Breast epithelium (tissue), 4 donors: Measurements from ENCODE around the gene PBRM1. TPM values are rescaled to one million over a fixed set of nuclear protein-coding genes. Genes with fewer than 3 reads are reported as not detected.
A peak's percentile ranks its signal among the peaks of the same experiment; 100 is the strongest.

Experiments used
- DNase-seq, 2 donors: peaks; one replicate each; pipeline ENCODE4 v3.0.0-alpha.2; 2019; ENCODE audit warnings: low spot score in 2 of 2
- H3K27ac ChIP-seq, 2 donors: fragments of 200-600 bp; sonication (generic) in 1 of 2; one replicate each; pipeline ENCODE4 v1.5.1; 2016 to 2019; ENCODE audit warnings: mild to moderate bottlenecking in 1 of 2
- H3K27me3 ChIP-seq, 2 donors: fragments of 200-600 bp; sonication (generic) in 1 of 2; one replicate each; pipeline versions ENCODE4 v1.5.1 to v1.6.0; 2017 to 2019; ENCODE audit warnings: control low read depth in 1 of 2, mild to moderate bottlenecking in 1 of 2
- H3K36me3 ChIP-seq: fragments of 200-600 bp; one replicate; pipeline ENCODE4 v1.5.1; 2019
- H3K4me1 ChIP-seq, 2 donors: fragments of 200-600 bp; sonication (generic); one replicate each; pipeline ENCODE4 v1.5.1; 2016 to 2019; ENCODE audit warnings: control low read depth in 1 of 2
- H3K4me3 ChIP-seq, 3 donors: fragments of 200-600 bp; sonication (generic); 1 replicate in 2 of 3; 2 replicates in 1 of 3; pipeline ENCODE4 v1.5.1; 2016 to 2019; ENCODE audit warnings: mild to moderate bottlenecking in 3 of 3, moderate library complexity in 2 of 3
- H3K9me3 ChIP-seq, 2 donors: fragments of 200-600 bp; sonication (generic) in 1 of 2; one replicate each; pipeline ENCODE4 v1.5.1; 2016 to 2019; ENCODE audit warnings: control low read depth in 1 of 2
- CTCF ChIP-seq, 3 donors: fragments of 450-650 bp; IDR thresholded peaks; one replicate each; pipeline ENCODE4 v1.5.1; 2016 to 2017; ENCODE audit warnings: antibody characterized with exemption in 3 of 3, mild to moderate bottlenecking in 3 of 3, moderate library complexity in 3 of 3
- POLR2A ChIP-seq: fragments of 450-650 bp; IDR thresholded peaks from one replicate; pipeline ENCODE4 v1.6.1; 2016; ENCODE audit warnings: antibody characterized with exemption, mild to moderate bottlenecking, moderate library complexity
- POLR2AphosphoS5 ChIP-seq, 3 donors: sonication (generic); formaldehyde crosslinking; IDR thresholded peaks; one replicate each; pipeline ENCODE4 v1.6.1; 2017; ENCODE audit warnings: antibody characterized with exemption in 3 of 3
- intact Hi-C: fragments of 100-400 bp; cut with DNase I; formaldehyde crosslinking; loops from one replicate; pipeline ENCODE4 v1.15.1; 2023; ENCODE audit warnings: low total_unique reads
- total RNA-seq, 3 donors: library from RNA; depleted of rRNA; stranded (reverse); fragments of >200 nt; gene quantifications; one replicate each; pipeline ENCODE4 v1.1.0, GENCODE V29; 2016

PBRM1 gene
- total RNA-seq, 3 donors from 2014 or later = 81.0 to 98.7 (median 98.6) TPM

GRCh38 chr3:52685285-52685708, 416 bp downstream of the PBRM1 start:
- Histone ChIP-seq H3K36me3 (no peaks in the 10 kb centered on the region), H3K4me1 (peaks cover 0 to 18% of the 10 kb centered on the region in 2 donors), H3K9me3 (no peaks in the 10 kb centered on the region), H3K4me3 (peak overlapping the region; percentile 62 to 81 (median 77)), H3K27ac (peak overlapping the region; percentile 97 to 98), H3K27me3 (no peaks in the 10 kb centered on the region)
- TF ChIP-seq CTCF (IDR thresholded peaks at IDR 0.05) (no peak), POLR2AphosphoS5 (IDR thresholded peaks at IDR 0.05) (peak in 1 of 3 donors; percentile 1), POLR2A (peak; percentile 35)
- intact Hi-C loops = no loop called here
- peak; percentile 68 to 77 for DNase-seq

GRCh38 chr3:52684184-52684583, 1.5 kb downstream of the PBRM1 start:
- Histone ChIP-seq H3K9me3 (no peaks in the 10 kb centered on the region), H3K4me1 (peaks cover 0 to 18% of the 10 kb centered on the region in 2 donors), H3K27ac (peak overlapping the region; percentile 97 to 98), H3K4me3 (no peak overlapping the region), H3K36me3 (no peaks in the 10 kb centered on the region), H3K27me3 (no peaks in the 10 kb centered on the region)
- no peak for TF ChIP-seq POLR2A
- DNase-seq = no peak
- intact Hi-C loops = no loop called here

GRCh38 chr3:52683611-52684010, 2.1 kb downstream of the PBRM1 start:
- no peaks in the 10 kb centered on the region for H3K9me3 ChIP-seq
- no peak for TF ChIP-seq CTCF (IDR thresholded peaks at IDR 0.05)
- no peak for TF ChIP-seq POLR2A
- no peak for TF ChIP-seq POLR2AphosphoS5 (IDR thresholded peaks at IDR 0.05)
- H3K36me3 ChIP-seq = no peaks in the 10 kb centered on the region
- no peak overlapping the region for H3K27ac ChIP-seq
- intact Hi-C loops = no loop called here
- H3K27me3 ChIP-seq = no peaks in the 10 kb centered on the region
- H3K4me1 ChIP-seq = peaks cover 0 to 18% of the 10 kb centered on the region in 2 donors
- DNase-seq = no peak
- no peak overlapping the region for H3K4me3 ChIP-seq

- Histone ChIP-seq H3K9me3 (no peaks in the 10 kb centered on the region), H3K4me1 (peaks cover 0 to 17% of the 10 kb centered on the region in 2 donors), H3K27ac (peak overlapping the region; percentile 54 to 65), H3K4me3 (no peak overlapping the region), H3K36me3 (no peaks in the 10 kb centered on the region), H3K27me3 (no peaks in the 10 kb centered on the region)
- intact Hi-C loops = no loop called here
- no peak for TF ChIP-seq POLR2A
- no peak for TF ChIP-seq CTCF (IDR thresholded peaks at IDR 0.05)
- DNase-seq = no peak
Measured at GRCh38 chr3:52682016-52682415, 3.7 kb downstream of the PBRM1 start.

- Histone ChIP-seq H3K9me3 (no peaks in the 10 kb centered on the region), H3K27me3 (no peaks in the 10 kb centered on the region), H3K4me1 (peaks cover 0 to 13% of the 10 kb centered on the region in 2 donors), H3K36me3 (no peaks in the 10 kb centered on the region), H3K27ac (peak overlapping the region; percentile 54 to 65), H3K4me3 (no peak overlapping the region)
- TF ChIP-seq POLR2A (no peak), CTCF (IDR thresholded peaks at IDR 0.05) (no peak), POLR2AphosphoS5 (IDR thresholded peaks at IDR 0.05) (no peak)
- intact Hi-C loops = no loop called here
- DNase-seq = no peak
Measured at GRCh38 chr3:52681596-52681995, 4.1 kb downstream of the PBRM1 start.

- Histone ChIP-seq H3K36me3 (no peaks in the 10 kb centered on the region), H3K9me3 (no peaks in the 10 kb centered on the region), H3K27me3 (no peaks in the 10 kb centered on the region), H3K27ac (peak overlapping the region; percentile 30 to 38), H3K4me1 (peaks cover 0 to 12% of the 10 kb centered on the region in 2 donors), H3K4me3 (no peak overlapping the region)
- TF ChIP-seq POLR2A = no peak
- TF ChIP-seq CTCF (IDR thresholded peaks at IDR 0.05) = no peak
- no peak for TF ChIP-seq POLR2AphosphoS5 (IDR thresholded peaks at IDR 0.05)
- intact Hi-C loops = no loop called here
- DNase-seq = no peak
Measured at GRCh38 chr3:52679811-52680210, 5.9 kb downstream of the PBRM1 start.
